Kidney epithelial cell (primary cell): ENCODE measurements around the gene IFNL3. TPM values are rescaled to one million over a fixed set of nuclear protein-coding genes. Genes with fewer than 3 reads are reported as not detected.
"Not testable (repeated sequence)": the region's sequence is repeated elsewhere in the genome, so short reads cannot be mapped to it uniquely, and the experiment has no call there.

Experiments used
- DNase-seq: peaks from one replicate; pipeline ENCODE4 v3.0.0-alpha.2; 2010; ENCODE audit warnings: low read depth
- H3K27me3 ChIP-seq: 2 replicates; pipeline ENCODE4 v1.6.0; 2011; ENCODE audit warnings: low read length; ENCODE audit not compliant: control insufficient read depth, insufficient read depth
- H3K36me3 ChIP-seq: 2 replicates; pipeline ENCODE4 v1.5.1; 2011; ENCODE audit warnings: low read length; ENCODE audit not compliant: control insufficient read depth, insufficient read depth
- H3K4me3 ChIP-seq: 2 replicates; pipeline ENCODE4 v1.5.1; 2011; ENCODE audit warnings: low read depth, mild to moderate bottlenecking, control low read depth, low read length
- CTCF ChIP-seq: IDR thresholded peaks from 2 replicates; pipeline ENCODE4 v1.5.1; 2011; ENCODE audit warnings: mild to moderate bottlenecking, moderate library complexity, low read length, control low read depth, inconsistent platforms; ENCODE audit not compliant: insufficient read depth, poor library complexity, severe bottlenecking
- total RNA-seq: library from RNA; depleted of rRNA; stranded (reverse); fragments of >200 nt; gene quantifications from 2 replicates; pipeline ENCODE4 v1.2.3, GENCODE V29; 2015

Gene IFNL3
- not detected in 2 replicates for total RNA-seq

GRCh38 chr19:39244410-39245100, at the start of gene IFNL3:
IFNL3 (minus strand) TSS chr19:39245006; CDS start chr19:39244967, 39 bp downstream.
- DNase-seq, H3K4me3 ChIP-seq, H3K36me3 ChIP-seq: not testable (repeated sequence)
- H3K27me3 ChIP-seq: peaks cover 29% of the 10 kb centered on the region

- Histone ChIP-seq H3K4me3 (no peak overlapping the region), H3K36me3 (no peaks in the 10 kb centered on the region), H3K27me3 (peaks cover 14% of the 10 kb centered on the region)
- no peak for DNase-seq
- no peak for TF ChIP-seq CTCF
These were observed 48.6 kb upstream of the IFNL3 start for GRCh38 chr19:39293394-39293793.

GRCh38 chr19:39284032-39284431, 39.2 kb upstream of the IFNL3 start:
- no peak for TF ChIP-seq CTCF
- no peaks in the 10 kb centered on the region for H3K27me3 ChIP-seq
- no peak overlapping the region for H3K4me3 ChIP-seq
- no peaks in the 10 kb centered on the region for H3K36me3 ChIP-seq
- DNase-seq: no peak

GRCh38 chr19:39282021-39282420, 37.2 kb upstream of the IFNL3 start:
- TF ChIP-seq CTCF: no peak
- no peaks in the 10 kb centered on the region for H3K27me3 ChIP-seq
- H3K36me3 ChIP-seq: no peaks in the 10 kb centered on the region
- DNase-seq: no peak
- no peak overlapping the region for H3K4me3 ChIP-seq

GRCh38 chr19:39277598-39277997, 32.8 kb upstream of the IFNL3 start:
- Histone ChIP-seq H3K27me3 (peaks cover 3% of the 10 kb centered on the region), H3K4me3 (no peak overlapping the region), H3K36me3 (no peaks in the 10 kb centered on the region)
- TF ChIP-seq CTCF: no peak
- no peak for DNase-seq

- H3K36me3 ChIP-seq: no peaks in the 10 kb centered on the region
- no peak overlapping the region for H3K4me3 ChIP-seq
- H3K27me3 ChIP-seq: peaks cover 3% of the 10 kb centered on the region
- no peak for TF ChIP-seq CTCF
- no peak for DNase-seq
These were observed 31.9 kb upstream of the IFNL3 start for GRCh38 chr19:39276740-39277139.
